GM13977 (cell line): ENCODE results near the gene SYT1.
"Not testable (repeated sequence)": the region's sequence is repeated elsewhere in the genome, so short reads cannot be mapped to it uniquely, and the experiment has no call there.

ENCODE experiments used
- DNase-seq: peaks from one replicate; pipeline ENCODE4 v3.0.0; 2012; ENCODE audit warnings: low spot score
- in situ Hi-C: fragments of 300-500 bp; cut with MboI; formaldehyde crosslinking; loops from one replicate; pipeline ENCODE4 v1.12.0; 2022; ENCODE audit warnings: low sequenced_read_pairs, low pct_unique_long_range_greater_than_20kb, mixed read lengths, inconsistent platforms; ENCODE audit not compliant: unreplicated experiment
- TF ChIP-seq, protein P1 (sequence below): IDR thresholded peaks from 2 replicates; pipeline ENCODE4 v1.5.1; 2012; ENCODE audit warnings: mild to moderate bottlenecking, control low read depth; ENCODE audit not compliant: insufficient read depth; ENCODE audit errors: extremely low read depth, missing control alignments

SYT1 gene

DNA sequence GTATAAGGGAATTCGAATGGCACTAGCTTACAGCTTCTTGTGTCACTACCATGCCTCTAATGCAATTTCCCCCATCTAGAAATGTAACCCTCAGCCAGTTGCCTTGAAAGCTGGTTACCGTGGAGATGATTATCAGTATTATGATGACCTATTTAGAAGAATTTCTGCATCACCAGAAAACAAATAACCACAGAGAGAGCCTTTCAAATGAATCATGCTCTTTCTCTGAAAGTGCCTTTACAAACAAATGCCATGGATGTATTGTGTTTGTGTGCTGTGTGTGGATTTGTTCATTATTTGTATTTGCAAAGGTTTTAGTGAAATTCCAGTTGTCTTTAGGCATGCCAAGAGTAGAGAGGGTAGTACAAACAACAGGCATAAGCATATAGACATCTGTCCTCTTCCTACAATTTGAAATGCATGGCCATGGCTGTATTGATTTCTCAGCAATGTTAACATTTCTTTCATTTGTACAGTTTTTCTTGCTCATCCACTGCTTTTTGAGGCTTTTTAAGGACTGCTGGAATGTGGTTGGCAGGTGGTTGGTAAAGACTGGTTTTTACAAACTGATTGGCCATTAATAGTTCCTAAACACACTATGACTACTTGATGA lies 559.6 kb downstream of the SYT1 start:
- no peak for DNase-seq
- in situ Hi-C loops: loop anchor here (25.0 kb wide), 1 partner anchor 313 kb away; no protein-coding TSS in a partner anchor

DNA sequence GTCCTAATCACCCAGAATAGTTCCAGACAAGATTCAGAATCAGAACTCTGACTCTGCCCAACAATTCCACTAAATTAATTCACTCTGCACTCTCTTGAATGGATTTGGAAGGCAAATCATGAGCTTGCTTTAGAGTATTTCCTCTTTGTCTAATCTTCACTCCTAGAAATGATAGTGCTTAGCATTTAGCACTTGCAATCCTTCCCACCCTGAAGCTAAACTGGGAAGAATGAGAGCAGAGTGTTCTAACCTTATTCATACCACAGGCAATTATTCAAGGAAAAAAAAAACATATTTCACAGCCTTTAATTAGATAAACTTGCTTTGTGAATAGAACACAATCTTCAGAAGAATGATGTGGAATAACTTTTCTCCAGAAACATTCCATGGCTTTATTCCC lies 561.5 kb downstream of the SYT1 start:
- no peak for DNase-seq
- in situ Hi-C loops: no loop called here
- TF ChIP-seq, protein P1, sequence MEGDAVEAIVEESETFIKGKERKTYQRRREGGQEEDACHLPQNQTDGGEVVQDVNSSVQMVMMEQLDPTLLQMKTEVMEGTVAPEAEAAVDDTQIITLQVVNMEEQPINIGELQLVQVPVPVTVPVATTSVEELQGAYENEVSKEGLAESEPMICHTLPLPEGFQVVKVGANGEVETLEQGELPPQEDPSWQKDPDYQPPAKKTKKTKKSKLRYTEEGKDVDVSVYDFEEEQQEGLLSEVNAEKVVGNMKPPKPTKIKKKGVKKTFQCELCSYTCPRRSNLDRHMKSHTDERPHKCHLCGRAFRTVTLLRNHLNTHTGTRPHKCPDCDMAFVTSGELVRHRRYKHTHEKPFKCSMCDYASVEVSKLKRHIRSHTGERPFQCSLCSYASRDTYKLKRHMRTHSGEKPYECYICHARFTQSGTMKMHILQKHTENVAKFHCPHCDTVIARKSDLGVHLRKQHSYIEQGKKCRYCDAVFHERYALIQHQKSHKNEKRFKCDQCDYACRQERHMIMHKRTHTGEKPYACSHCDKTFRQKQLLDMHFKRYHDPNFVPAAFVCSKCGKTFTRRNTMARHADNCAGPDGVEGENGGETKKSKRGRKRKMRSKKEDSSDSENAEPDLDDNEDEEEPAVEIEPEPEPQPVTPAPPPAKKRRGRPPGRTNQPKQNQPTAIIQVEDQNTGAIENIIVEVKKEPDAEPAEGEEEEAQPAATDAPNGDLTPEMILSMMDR: no peak

More for the DNA sequence above, 559.6 kb downstream of the SYT1 start:
- TF ChIP-seq, protein P1: no peak

DNA sequence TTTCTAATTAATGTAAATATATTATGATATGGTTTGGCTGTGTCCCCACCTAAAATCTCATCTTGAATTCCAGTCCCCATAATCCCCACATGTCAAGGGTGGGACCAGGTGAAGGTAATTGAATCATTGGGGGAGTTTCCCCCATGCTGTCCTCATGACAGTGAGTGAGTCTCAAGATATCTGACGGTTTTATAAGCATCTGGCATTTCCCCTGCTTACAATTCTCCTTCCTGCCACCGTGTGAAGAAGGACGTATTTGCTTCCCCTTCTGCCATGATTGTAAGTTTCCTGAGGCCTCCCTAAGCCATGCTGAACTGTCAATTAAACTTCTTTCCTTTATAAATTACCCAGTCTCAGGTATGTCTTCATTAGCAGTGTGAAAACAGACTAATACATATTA lies 562.2 kb downstream of the SYT1 start:
- DNase-seq, in situ Hi-C loops: not testable (repeated sequence)

DNA sequence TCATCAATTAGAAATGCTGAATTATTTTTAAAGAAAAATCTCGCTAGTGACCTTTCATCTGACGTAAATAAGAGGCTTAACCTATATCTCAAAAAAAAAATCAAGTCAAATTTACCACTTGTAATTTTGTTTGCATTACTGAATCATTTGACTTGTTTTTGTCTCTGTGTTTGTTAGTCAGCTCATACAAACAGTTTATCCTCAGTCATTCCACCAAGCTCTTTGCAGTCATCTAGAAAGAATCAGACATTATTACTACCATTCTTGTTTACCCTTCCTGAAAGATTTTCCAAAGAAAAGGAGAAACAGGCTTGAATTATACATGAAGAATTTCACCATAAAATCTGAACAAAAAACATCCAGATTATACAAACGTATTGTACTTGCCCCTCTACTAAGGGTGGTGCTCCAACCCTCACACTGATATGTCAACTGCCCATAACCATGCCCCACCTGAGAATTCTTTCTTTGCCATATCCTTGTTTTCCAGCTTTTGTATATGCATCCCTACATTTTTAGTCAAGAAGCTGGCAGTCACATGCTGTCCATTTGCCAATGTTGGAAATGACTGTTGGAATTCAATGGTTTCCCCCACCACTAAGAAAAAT lies 569.0 kb downstream of the SYT1 start:
- in situ Hi-C loops: no loop called here
- TF ChIP-seq, protein P1: no peak
- DNase-seq: no peak

DNA sequence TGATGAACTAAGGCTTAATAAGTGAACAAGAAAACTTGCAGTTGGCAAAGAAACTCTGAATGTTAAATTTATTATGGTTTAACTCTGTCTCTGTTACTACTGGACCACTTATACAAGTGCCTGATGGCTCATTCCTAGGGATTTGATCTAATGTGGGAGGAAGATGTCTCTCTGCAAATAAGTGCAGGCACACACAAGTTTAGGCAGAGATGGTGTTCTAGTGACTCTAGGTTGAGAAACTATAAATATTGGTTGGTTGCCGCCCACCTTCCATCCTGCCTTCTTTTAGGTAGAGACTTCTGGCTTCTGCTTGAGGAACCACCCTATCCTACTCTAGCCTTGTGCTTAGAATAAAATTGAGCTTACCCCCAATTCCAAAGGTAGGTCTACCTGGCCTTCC lies 570.0 kb downstream of the SYT1 start:
- TF ChIP-seq, protein P1: no peak
- in situ Hi-C loops: no loop called here
- no peak for DNase-seq

DNA sequence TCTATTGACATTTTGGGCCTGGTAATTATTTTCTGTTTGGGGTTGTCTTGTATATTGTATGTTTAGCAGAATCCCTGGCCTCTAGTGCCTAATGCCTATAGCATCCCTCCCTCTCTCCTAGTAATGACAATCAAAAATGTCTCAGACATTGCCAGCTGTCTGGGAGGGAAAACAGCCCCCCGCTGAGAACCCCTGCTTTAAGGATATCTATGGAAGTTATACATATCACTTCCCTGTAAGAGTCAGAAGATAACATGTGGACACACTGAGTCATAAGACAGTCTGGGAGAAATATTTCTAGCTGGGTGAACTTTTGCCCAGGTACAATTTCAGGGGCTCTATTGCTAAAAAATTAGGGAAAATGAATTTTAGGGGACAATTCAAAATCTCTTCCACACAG lies 571.2 kb downstream of the SYT1 start:
- TF ChIP-seq, protein P1: no peak
- no peak for DNase-seq
- in situ Hi-C loops: no loop called here

DNA sequence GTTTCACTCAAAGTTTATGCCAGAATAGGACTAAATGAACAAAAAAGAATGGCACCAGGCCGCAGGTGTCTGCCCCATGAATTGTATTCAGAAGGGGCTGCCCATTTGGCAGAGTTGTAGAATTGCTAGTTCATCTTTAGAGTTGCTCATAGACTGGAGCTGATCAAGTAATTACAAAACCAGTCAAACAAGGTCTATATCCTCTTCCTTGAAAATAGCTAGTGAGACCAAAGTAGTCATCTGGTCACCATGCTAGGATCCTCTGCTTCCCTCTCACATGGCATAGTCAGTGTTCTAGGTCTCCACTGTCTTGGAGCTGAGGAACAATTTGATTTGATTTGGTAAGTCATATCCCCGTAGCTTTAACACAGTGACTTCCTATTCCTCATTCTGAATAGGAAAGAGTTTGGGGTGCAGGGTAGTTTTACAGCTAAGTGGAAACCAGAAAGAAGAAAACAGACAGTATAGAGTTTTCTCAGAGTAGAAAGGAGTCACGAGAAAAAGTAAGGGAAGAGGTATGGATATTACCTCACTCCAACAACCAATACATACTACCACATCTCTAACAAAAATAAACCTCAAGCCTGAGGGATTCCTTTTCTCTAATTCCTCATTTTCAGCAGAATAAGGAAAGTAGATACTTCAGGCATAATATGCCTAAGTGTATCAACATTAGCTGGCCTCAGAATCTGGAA lies 574.1 kb downstream of the SYT1 start:
- TF ChIP-seq, protein P1: no peak
- in situ Hi-C loops: no loop called here
- no peak for DNase-seq
